Measurements from ENCODE around the gene SLC1A3. TPM values are rescaled to one million over a fixed set of nuclear protein-coding genes. Genes with fewer than 3 reads are reported as not detected.

The SLC1A3 gene
- total RNA-seq, 2 donors from 2014 or later: 0.49 TPM; not detected in 1

DNA sequence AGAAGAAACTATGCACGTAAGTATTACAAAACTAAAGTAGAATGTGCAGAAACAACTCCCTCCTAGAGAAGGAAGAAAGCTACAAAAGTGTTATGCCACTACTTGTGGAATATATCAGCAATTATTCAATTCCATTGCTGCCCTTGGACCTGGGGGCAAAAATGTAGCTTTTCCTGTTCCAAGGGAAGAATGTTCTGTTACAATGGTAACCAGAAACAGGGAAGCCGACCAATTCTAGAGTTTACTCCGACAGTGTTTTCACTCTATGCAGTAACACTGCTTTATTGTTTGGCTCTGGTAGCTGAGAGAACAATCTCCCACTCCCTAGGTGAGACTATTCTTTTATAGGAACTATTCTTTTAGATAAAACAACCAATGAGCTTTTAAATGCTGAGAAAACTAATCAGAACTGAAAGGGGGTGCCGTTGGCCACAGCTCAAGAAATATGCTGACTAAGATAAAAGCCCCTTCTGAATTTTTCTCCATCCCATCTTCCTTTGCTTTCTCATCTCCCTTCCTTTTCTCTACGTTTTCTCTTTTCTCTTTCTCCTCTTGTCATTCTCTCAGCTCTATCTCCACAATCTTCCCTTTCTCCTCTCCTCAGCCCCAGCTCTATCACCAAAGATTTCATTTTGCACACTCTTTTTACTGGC, 54.1 kb downstream of the SLC1A3 start:
- H3K9me3 Mint-ChIP-seq: no peaks in the 10 kb centered on the region

DNA sequence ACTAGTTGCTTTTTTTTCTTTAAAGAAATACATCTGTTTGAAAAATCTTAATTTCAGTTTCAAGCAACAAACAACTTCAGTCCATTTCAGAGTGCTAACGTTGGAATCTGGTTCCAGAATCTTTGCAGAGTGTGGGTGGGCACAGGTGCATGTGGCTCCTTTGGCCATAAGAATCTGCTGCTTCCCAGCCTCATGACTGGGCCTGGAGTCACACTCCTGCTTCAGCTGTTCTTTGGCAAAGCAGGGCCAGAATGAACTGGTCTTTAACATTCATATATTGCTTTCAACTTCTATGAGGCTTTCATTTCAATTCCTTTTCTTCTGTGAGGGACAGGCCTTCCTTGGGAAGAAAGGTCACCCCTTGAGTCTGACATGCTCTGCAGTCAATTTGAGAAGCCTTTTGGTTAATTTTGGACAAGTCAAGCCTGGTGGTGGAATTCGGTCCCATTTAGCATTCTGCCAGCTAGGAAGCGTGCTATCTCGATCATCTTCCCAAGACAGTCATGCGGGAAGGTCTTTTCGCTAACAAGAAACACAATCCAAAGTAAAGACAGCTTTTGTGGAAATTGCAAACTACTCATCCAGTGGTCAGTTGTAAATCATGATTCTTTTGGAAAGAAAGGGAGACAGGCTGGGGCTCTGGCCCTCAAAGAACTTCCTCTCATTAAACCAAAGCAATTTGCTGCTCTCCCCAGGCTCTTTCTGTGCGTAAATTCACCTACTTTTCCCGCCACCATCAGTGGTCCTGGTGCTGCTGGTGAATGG, 55.2 kb downstream of the SLC1A3 start:
- no peak overlapping the region for H3K27ac Mint-ChIP-seq
- DNase-seq (ENCODE audit: low spot score in 2 of 2): no peak
- no peak for ATAC-seq
- no peaks in the 10 kb centered on the region for H3K9me3 Mint-ChIP-seq
- no peaks in the 10 kb centered on the region for H3K36me3 Mint-ChIP-seq

More for the DNA sequence above, 54.1 kb downstream of the SLC1A3 start:
- H3K36me3 Mint-ChIP-seq: no peaks in the 10 kb centered on the region
- DNase-seq (ENCODE audit: low spot score in 2 of 2) (no peak), ATAC-seq (no peak)
- H3K27ac Mint-ChIP-seq: no peak overlapping the region

DNA sequence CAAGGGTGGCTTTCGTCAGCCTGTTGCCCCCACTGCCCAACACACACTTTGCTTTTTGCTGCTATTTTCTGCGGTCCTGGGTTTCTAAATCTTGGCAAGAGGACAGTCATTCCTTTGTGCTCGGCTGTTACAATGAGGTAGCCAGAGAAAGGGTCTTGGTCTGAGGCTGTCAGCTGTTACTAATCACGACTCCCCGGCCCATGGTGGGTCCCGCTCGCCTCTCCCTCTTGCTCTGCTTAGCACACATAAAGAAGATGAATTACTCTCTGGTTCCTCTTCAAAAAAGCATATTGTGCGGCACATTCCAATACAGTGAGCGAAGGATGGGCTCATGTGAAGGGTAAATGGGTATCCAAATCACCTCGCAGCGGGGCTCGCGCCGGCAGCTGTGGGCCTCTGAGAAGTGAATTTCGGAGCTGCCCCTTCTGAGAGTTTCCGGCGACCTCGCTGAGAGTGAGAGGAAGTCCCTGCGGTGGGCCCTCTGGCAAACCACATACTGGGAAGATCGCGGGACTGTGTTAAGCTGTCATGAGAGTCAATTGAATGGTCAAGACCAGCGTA, 56.0 kb downstream of the SLC1A3 start:
- Mint-ChIP-seq H3K36me3 (no peaks in the 10 kb centered on the region), H3K27ac (no peak overlapping the region), H3K9me3 (no peaks in the 10 kb centered on the region)
- no peak for ATAC-seq
- DNase-seq (ENCODE audit: low spot score in 2 of 2): no peak

DNA sequence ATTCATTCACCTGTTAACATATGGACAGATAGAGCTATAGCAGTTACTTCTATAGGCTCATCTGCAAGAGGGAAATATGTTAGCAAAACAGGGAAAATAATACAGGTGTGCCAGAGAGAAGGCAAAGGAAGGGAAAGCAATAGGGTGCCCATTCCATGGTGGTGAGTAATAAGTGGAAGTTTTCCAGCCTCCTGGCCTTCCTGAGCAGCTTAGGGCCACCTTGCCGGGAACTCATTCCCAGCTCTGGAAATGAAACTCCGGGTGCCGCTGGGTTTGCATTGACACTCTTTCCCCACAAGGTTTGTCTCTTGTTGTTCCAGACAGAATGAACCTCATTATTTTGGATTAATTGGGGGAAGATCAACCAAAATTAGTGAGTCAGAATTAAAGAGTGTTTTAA, 58.4 kb downstream of the SLC1A3 start:
- Mint-ChIP-seq H3K9me3 (no peaks in the 10 kb centered on the region), H3K27ac (no peak overlapping the region), H3K36me3 (no peaks in the 10 kb centered on the region)
- DNase-seq (ENCODE audit: low spot score in 2 of 2) (no peak), ATAC-seq (no peak)

DNA sequence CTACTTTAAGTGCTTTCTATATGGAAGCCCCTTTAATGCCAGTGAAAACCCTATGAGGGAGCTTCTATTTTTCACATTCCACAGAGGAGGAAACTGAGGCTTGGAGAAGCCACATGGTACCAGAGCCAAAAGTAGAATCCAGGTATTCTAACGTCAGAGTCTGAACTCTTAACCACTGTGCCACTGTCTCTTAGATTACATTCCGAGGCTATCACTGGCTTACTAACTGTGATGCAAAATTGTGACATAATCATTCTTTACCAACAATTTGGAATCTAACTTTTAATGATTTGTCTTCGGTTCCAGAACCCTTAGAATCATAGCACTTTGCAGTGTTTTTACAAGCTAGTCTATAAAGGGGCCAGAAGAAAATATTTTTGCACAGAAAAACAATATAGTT, 59.2 kb downstream of the SLC1A3 start:
- Mint-ChIP-seq H3K27ac (no peak overlapping the region), H3K9me3 (no peaks in the 10 kb centered on the region), H3K36me3 (no peaks in the 10 kb centered on the region)
- no peak for ATAC-seq
- no peak for DNase-seq (ENCODE audit: low spot score in 2 of 2)

DNA sequence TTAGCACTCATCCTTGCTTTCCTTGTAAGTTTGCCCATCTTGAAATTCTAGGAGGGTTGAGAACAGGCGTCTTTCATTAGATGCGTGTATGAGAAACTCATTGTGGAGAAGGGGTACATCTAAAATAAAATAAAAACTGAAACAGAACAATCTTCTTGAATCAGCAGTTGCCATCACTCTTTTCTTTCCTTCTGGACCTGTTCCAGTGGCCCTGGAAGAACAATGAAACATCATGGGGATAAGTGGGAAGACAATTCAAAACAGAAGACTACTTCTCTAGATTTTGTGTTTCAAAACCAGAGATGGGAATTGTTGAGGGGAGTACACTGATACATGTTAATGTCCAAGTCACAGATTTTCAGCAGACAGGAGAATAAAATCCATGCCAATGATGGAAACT, 59.9 kb downstream of the SLC1A3 start:
- no peaks in the 10 kb centered on the region for H3K9me3 Mint-ChIP-seq
- ATAC-seq: no peak
- no peak overlapping the region for H3K27ac Mint-ChIP-seq
- H3K36me3 Mint-ChIP-seq: no peaks in the 10 kb centered on the region
- DNase-seq (ENCODE audit: low spot score in 2 of 2): no peak

DNA sequence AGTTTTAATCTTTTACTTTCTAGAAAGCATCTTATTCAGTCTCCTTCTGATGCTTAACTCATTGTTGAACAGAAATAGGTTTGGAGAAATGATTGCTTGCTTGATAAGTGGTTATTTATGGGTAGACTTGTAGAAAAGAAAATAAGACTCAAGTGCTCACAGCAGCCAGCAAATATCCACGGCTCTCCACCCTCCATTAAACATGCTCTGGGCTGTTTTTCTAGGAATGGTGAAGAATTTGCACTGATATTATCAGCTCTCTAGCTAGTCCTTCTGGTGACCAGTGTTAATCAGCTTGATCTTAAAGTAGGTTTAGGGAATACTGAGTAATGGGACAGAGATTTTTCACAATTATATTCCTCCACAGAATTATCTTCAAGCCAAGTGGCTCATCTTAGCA, 60.6 kb downstream of the SLC1A3 start:
- H3K27ac Mint-ChIP-seq: no peak overlapping the region
- H3K9me3 Mint-ChIP-seq: no peaks in the 10 kb centered on the region
- no peaks in the 10 kb centered on the region for H3K36me3 Mint-ChIP-seq
- DNase-seq (ENCODE audit: low spot score in 2 of 2): no peak
- ATAC-seq: no peak

DNA sequence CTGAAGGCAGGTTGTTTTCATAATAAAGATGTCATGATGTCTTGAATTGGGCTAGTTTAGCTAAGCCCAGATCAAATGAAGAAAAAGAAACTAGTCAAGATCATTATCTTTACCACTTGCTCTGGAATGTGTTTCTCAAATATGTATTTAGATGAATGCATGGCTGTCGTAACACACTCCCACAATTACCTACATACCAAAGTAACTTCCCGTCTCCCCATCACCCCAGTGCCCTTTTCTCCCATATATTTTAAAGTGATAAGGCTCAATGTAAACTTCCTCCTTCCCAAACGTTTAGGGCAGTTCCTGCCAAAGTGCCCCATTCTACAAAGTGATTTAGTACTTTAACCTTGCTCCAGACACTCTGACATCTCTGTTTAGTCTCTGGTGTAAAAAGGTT, 61.4 kb downstream of the SLC1A3 start:
- H3K36me3 Mint-ChIP-seq: no peaks in the 10 kb centered on the region
- ATAC-seq: no peak
- no peak for DNase-seq (ENCODE audit: low spot score in 2 of 2)
- H3K9me3 Mint-ChIP-seq: no peaks in the 10 kb centered on the region
- H3K27ac Mint-ChIP-seq: no peak overlapping the region

DNA sequence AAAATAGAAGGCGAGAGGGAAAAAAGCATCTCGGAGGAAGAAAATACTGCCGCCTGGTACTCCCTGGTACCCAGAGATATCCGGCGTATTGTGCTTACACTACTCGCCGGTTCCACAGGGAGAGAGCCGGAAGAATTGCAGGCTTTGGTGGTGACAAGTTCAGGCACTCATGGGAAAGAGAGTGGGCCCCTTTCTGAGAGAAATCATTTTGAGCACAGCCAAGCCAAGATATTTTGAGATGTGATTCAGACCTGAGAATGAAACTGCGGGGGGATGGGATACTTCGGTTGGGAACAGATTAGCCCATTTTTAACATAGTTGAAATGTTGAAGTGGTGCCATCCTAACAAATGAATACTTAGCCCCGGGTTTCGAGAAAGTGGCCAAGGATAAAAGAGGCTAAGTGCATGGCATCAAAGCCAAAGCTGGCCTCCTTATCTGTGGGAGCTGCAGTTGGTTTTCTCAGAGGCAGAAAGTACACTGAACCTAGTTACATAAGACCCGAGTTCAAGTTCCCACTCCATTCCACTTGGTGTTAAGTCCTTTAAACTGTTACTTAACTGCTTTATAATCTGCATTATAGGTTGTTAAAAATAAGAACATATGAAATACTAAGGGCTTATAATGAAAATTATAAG, 62.7 kb downstream of the SLC1A3 start:
- Mint-ChIP-seq H3K27ac (no peak overlapping the region), H3K9me3 (no peaks in the 10 kb centered on the region), H3K36me3 (no peaks in the 10 kb centered on the region)
- no peak for ATAC-seq
- no peak for DNase-seq (ENCODE audit: low spot score in 2 of 2)

DNA sequence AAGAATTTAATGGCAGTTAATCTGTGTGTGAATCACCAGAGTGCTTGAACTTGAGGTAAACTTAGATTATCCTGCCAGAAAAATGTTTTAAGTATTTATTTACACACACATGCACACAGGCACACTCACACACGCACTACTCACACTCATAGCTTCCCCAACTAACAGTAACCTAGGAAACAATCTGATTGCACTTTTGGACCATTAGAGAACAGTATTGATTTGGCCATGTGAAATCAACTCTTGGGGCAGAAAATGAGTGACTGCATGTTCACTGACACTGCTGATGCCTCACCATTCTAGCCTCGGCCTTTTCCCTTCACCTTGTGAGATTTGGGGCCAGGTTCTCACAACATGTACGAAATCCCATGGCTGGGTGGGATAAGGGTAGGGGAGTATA, 64.1 kb downstream of the SLC1A3 start:
- H3K36me3 Mint-ChIP-seq: no peaks in the 10 kb centered on the region
- ATAC-seq: no peak

DNA sequence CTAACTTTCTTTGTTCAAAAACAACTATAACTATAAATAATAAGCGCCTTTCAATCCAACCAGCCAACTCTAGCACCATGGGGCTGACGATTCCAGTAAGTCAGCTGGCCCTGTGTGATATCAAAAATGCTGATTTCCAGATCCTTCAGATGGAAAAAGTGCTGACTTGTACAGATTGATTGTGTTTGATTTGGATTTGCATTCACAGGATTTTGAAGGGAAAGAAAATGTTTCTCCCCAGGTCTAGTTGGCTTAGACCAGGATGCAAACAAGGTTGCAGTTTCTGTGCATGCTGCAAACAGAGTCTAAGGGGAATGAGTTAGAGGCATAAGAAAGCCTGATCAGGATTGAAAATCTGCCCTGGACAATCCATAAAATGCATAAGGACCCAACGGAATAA, 68.9 kb downstream of the SLC1A3 start:
- no peak for DNase-seq (ENCODE audit: low spot score in 2 of 2)
- no peak for ATAC-seq
- H3K27ac Mint-ChIP-seq: no peak overlapping the region
- no peaks in the 10 kb centered on the region for H3K9me3 Mint-ChIP-seq
- no peaks in the 10 kb centered on the region for H3K36me3 Mint-ChIP-seq

More for the DNA sequence above, 64.1 kb downstream of the SLC1A3 start:
- H3K27ac Mint-ChIP-seq: no peak overlapping the region
- no peak for DNase-seq (ENCODE audit: low spot score in 2 of 2)
- no peaks in the 10 kb centered on the region for H3K9me3 Mint-ChIP-seq

DNA sequence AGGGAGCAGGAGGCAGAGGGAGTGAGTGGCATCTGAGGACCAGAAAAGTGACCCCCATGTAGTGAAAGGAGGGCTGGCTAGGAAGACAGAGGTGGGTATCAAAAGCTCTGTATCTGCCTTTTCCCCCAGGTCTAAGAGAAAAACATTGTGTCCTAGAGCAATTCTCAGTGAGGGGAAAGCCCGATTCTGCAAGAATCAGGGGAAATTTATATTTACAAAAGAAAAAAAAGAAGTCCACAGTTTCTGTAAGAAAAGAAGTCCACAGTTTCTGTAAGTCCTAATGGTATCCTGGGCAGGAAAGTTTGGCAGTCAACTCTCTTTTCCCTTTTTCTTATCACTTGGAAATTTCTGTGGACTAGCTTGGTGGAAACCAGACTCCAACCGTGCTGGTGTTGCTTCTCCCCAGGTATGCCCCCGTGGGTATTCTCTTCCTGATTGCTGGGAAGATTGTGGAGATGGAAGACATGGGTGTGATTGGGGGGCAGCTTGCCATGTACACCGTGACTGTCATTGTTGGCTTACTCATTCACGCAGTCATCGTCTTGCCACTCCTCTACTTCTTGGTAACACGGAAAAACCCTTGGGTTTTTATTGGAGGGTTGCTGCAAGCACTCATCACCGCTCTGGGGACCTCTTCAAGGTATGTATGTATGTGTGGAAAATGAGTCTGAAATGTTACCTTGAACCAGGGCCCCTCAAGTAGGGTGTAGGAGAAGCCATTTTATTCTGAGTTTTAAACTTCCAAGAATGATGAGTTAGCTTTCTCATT, 73.0 kb downstream of the SLC1A3 start:
- Mint-ChIP-seq H3K27ac (no peak overlapping the region), H3K36me3 (no peaks in the 10 kb centered on the region), H3K9me3 (no peaks in the 10 kb centered on the region)
- DNase-seq (ENCODE audit: low spot score in 2 of 2): no peak
- no peak for ATAC-seq

DNA sequence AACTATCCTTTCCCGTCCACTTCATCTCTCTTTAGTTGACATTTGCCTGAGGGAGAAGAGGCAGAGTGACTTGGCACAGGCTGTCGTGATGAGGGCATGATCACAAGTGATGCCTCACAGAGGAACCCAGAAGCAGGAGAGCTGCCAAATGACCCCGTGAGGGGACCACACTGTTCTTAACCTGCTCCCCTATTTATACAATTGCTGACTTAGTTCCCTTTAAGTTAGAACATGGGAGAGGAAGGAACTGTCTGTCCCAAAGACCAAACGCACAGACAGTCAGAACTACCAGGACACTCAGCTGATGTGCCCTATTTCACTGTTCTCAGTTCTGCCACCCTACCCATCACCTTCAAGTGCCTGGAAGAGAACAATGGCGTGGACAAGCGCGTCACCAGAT, 73.7 kb downstream of the SLC1A3 start:
- DNase-seq (ENCODE audit: low spot score in 2 of 2): no peak
- no peak for ATAC-seq
- no peak overlapping the region for H3K27ac Mint-ChIP-seq
- H3K36me3 Mint-ChIP-seq: no peaks in the 10 kb centered on the region
- no peaks in the 10 kb centered on the region for H3K9me3 Mint-ChIP-seq

DNA sequence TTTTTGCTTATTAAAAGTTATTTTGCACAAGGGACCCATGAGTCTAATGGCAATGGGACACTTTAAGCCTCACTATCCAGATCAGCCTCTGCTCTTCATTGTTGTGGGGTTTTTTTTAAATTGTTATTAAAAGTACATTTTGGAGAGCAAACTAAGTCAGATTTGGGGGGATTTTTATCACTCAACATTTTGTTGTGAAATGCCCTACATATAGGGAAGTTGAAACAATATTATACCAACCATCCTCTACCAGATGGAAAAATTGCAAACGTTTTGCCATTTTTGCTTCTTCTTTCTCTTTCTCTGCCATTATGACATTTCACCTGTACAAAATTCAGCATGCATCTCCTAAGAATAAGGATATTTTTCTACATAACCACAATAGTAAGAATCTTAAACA, 75.3 kb downstream of the SLC1A3 start:
- DNase-seq (ENCODE audit: low spot score in 2 of 2): no peak
- no peak overlapping the region for H3K27ac Mint-ChIP-seq
- no peak for ATAC-seq
- H3K9me3 Mint-ChIP-seq: no peaks in the 10 kb centered on the region
- H3K36me3 Mint-ChIP-seq: no peaks in the 10 kb centered on the region

DNA sequence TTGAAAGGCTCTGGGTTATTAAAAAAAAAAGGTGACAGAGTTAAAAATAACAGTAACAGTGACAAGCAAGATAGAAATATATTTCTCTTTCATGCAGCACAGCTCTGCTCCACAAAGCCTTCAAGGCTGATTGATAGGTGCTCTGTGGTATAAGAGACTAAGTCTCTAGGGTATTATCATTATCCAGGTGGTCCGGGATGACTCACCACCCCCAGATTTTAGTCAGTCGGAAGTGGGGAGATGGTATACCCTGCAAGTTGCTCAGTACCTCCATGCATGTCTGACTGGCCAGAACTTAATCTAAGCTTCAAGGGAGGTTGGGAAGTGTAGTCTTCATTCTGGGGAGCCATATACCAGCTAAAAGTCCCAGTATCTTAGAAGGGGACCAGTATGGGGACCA, 76.1 kb downstream of the SLC1A3 start:
- ATAC-seq (no peak), DNase-seq (ENCODE audit: low spot score in 2 of 2) (no peak)
- Mint-ChIP-seq H3K9me3 (no peaks in the 10 kb centered on the region), H3K27ac (no peak overlapping the region), H3K36me3 (no peaks in the 10 kb centered on the region)

DNA sequence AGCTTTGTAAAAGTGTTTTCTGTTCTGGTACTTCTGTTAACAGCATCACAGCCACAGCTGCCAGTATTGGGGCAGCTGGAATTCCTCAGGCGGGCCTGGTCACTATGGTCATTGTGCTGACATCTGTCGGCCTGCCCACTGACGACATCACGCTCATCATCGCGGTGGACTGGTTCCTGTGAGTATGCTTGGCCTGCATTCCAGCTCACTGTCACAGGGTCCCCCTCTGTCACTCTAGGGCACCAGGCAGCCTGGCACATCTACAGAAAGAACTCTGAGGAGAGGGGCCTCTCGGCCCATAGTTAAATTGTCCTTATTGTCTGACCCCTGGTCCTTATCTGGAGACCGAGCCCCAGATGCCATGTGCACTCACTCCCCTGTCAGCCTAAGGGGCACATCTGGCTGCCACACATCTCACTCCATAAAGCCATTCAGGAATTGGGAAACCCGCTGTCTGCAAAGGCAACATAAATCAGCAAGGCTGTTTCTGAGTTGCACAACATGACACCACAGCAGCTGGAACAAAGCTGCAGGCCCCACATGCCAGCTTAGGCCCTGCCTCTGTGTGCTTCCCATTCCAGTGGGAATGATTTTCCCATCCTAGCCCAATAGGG, 77.5 kb downstream of the SLC1A3 start:
- no peak overlapping the region for H3K27ac Mint-ChIP-seq
- ATAC-seq (no peak), DNase-seq (ENCODE audit: low spot score in 2 of 2) (no peak)
- no peaks in the 10 kb centered on the region for H3K36me3 Mint-ChIP-seq
- H3K9me3 Mint-ChIP-seq: no peaks in the 10 kb centered on the region
